SU-DHL-6 (cell line): ENCODE data around the gene NOP14.
"Not testable (repeated sequence)": the region's sequence is repeated elsewhere in the genome, so short reads cannot be mapped to it uniquely, and the experiment has no call there.

Source experiments
- EZH2phosphoT487 ChIP-seq: fragments of 200-600 bp; sonication (generic), shearing (Covaris generic); conservative IDR thresholded peaks from 2 replicates; pipeline ENCODE4 v1.6.1; 2018; ENCODE audit warnings: mild to moderate bottlenecking, antibody characterized with exemption, low read length, moderate library complexity, mixed read lengths
- TF ChIP-seq, protein P1 (sequence below): fragments of 200-600 bp; sonication (generic); IDR thresholded peaks from one replicate; pipeline ENCODE4 v1.5.1; 2017; ENCODE audit warnings: antibody characterized with exemption, mild to moderate bottlenecking, low read length, moderate library complexity; ENCODE audit not compliant: insufficient read depth, poor library complexity, severe bottlenecking

DNA sequence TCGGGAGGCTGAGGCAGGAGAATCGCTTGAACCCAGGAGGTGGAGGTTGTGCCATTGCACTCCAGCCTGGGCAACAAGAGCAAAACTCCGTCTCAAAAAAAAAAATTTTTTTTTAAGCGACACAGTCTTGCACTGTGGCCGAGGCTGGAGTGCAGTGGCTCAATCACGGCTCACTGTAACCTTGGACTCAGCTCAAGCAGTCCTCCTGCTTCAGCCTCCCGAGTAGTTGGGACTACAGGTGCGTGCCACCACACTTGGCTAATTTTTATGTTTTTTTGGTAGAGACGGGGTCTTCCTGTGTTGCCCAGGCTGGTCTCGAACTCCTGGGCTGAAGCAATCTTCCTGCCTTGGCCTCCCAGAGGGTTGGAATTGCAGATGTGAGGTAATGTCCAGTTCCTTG is 24.8 kb downstream of the NOP14 start:
- TF ChIP-seq, protein P1, sequence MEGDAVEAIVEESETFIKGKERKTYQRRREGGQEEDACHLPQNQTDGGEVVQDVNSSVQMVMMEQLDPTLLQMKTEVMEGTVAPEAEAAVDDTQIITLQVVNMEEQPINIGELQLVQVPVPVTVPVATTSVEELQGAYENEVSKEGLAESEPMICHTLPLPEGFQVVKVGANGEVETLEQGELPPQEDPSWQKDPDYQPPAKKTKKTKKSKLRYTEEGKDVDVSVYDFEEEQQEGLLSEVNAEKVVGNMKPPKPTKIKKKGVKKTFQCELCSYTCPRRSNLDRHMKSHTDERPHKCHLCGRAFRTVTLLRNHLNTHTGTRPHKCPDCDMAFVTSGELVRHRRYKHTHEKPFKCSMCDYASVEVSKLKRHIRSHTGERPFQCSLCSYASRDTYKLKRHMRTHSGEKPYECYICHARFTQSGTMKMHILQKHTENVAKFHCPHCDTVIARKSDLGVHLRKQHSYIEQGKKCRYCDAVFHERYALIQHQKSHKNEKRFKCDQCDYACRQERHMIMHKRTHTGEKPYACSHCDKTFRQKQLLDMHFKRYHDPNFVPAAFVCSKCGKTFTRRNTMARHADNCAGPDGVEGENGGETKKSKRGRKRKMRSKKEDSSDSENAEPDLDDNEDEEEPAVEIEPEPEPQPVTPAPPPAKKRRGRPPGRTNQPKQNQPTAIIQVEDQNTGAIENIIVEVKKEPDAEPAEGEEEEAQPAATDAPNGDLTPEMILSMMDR = not testable (repeated sequence)
- not testable (repeated sequence) for TF ChIP-seq EZH2phosphoT487
